HEK293 (cell line): ENCODE measurements around the gene COMMD2.

Experiments used
- CTCF ChIA-PET: fragments of 350-600 bp; formaldehyde crosslinking; extraction: SDS; loops from one replicate; lab custom pipeline; 2021; ENCODE audit warnings: antibody characterized with exemption; lab: Yijun Ruan, JAX
- POLR2A ChIA-PET: fragments of 300-600 bp; formaldehyde crosslinking; extraction: SDS; loops from one replicate; lab custom pipeline; 2020; ENCODE audit warnings: antibody characterized with exemption, inconsistent platforms; lab: Yijun Ruan, JAX
- H3K27ac ChIP-seq: fragments of 200-500 bp; sonication (Bioruptor generic); 2 replicates; pipeline ENCODE4 v1.5.1; 2014; ENCODE audit warnings: low read depth, low read length, control low read depth, inconsistent platforms; ENCODE audit errors: extremely low read depth
- H3K36me3 ChIP-seq, 2 experiments: fragments of 200-500 bp in 1 of 2; sonication (Bioruptor generic) in 1 of 2; 1 replicate in 1 of 2; 2 replicates in 1 of 2; pipeline ENCODE4 v1.5.1; 2014 to 2017; ENCODE audit warnings: inconsistent platforms in 2 of 2, low read length in 2 of 2; ENCODE audit not compliant: control insufficient read depth in 2 of 2, insufficient read depth in 1 of 2
- H3K4me1 ChIP-seq: fragments of 200-500 bp; sonication (Bioruptor generic); 2 replicates; pipeline ENCODE4 v1.5.1; 2014; ENCODE audit warnings: mild to moderate bottlenecking, low read length, inconsistent platforms; ENCODE audit not compliant: control insufficient read depth, insufficient read depth
- H3K4me3 ChIP-seq: 2 replicates; pipeline ENCODE4 v1.5.1; 2011; ENCODE audit warnings: low read depth, mild to moderate bottlenecking, control low read depth, low read length, moderate library complexity
- H3K9me3 ChIP-seq: fragments of 200-500 bp; sonication (Bioruptor generic); 2 replicates; pipeline ENCODE4 v1.5.1; 2014; ENCODE audit warnings: low read depth, low read length, inconsistent platforms; ENCODE audit not compliant: control insufficient read depth, insufficient read depth
- ATF2 ChIP-seq: fragments of 450-650 bp; formaldehyde crosslinking; IDR thresholded peaks from 2 replicates; pipeline ENCODE4 v1.5.1; 2016; ENCODE audit warnings: missing biosample characterization, missing genetic modification characterization, low read depth
- BCL11A ChIP-seq: fragments of 450-650 bp; formaldehyde crosslinking; IDR thresholded peaks from 2 replicates; pipeline ENCODE4 v1.5.1; 2016; ENCODE audit warnings: low read depth, missing biosample characterization, missing genetic modification characterization
- EGR2 ChIP-seq: fragments of 450-650 bp; formaldehyde crosslinking; IDR thresholded peaks from 2 replicates; pipeline ENCODE4 v1.5.1; 2016; ENCODE audit warnings: low read depth, missing biosample characterization, missing genetic modification characterization
- HOXD13 ChIP-seq: sonication (generic); formaldehyde crosslinking; IDR thresholded peaks from 2 replicates; pipeline ENCODE4 v1.8.0; 2022; ENCODE audit warnings: missing genetic modification reagents, borderline replicate concordance
- MEIS1 ChIP-seq: sonication (generic); formaldehyde crosslinking; IDR thresholded peaks from 2 replicates; pipeline ENCODE4 v1.8.1; 2022; ENCODE audit warnings: missing genetic modification reagents, mild to moderate bottlenecking, borderline replicate concordance
- PATZ1 ChIP-seq: fragments of 450-650 bp; formaldehyde crosslinking; IDR thresholded peaks from 2 replicates; pipeline ENCODE4 v1.5.1; 2016; ENCODE audit warnings: missing biosample characterization, missing genetic modification characterization
- SP2 ChIP-seq: fragments of 450-650 bp; formaldehyde crosslinking; IDR thresholded peaks from 2 replicates; pipeline ENCODE4 v1.5.1; 2016; ENCODE audit warnings: missing biosample characterization, missing genetic modification characterization
- ZNF221 ChIP-seq: fragments of 450-650 bp; formaldehyde crosslinking; IDR thresholded peaks from 2 replicates; pipeline ENCODE4 v1.5.1; 2017; ENCODE audit warnings: missing biosample characterization, missing genetic modification characterization, borderline replicate concordance
- ZNF239 ChIP-seq: fragments of 450-650 bp; formaldehyde crosslinking; IDR thresholded peaks from 2 replicates; pipeline ENCODE4 v1.5.1; 2016; ENCODE audit warnings: missing biosample characterization, missing genetic modification characterization
- ZNF24 ChIP-seq: fragments of 450-650 bp; formaldehyde crosslinking; IDR thresholded peaks from 2 replicates; pipeline ENCODE4 v1.5.1; 2016; ENCODE audit warnings: missing biosample characterization, missing genetic modification characterization
- ZNF274 ChIP-seq, 2 experiments: fragments of 200-500 bp in 1 of 2; fragments of 450-650 bp in 1 of 2; sonication (Bioruptor generic) in 1 of 2; formaldehyde crosslinking in 1 of 2; IDR thresholded peaks; 2 replicates each; pipeline versions ENCODE4 v1.5.1 to v1.6.1; 2014 to 2016; ENCODE audit warnings: borderline replicate concordance in 1 of 2, inconsistent platforms in 1 of 2, low read length in 1 of 2, missing biosample characterization in 1 of 2, missing genetic modification characterization in 1 of 2
- ZNF311 ChIP-seq: fragments of 450-650 bp; formaldehyde crosslinking; IDR thresholded peaks from 2 replicates; pipeline ENCODE4 v1.5.1; 2017; ENCODE audit warnings: missing biosample characterization, missing genetic modification characterization, borderline replicate concordance
- ZNF354C ChIP-seq: fragments of 450-650 bp; formaldehyde crosslinking; IDR thresholded peaks from 2 replicates; pipeline ENCODE4 v1.5.1; 2016; ENCODE audit warnings: missing biosample characterization, missing genetic modification characterization, low read depth, borderline replicate concordance
- ZNF366 ChIP-seq: fragments of 450-650 bp; formaldehyde crosslinking; conservative IDR thresholded peaks from 2 replicates; pipeline ENCODE4 v1.5.1; 2016; ENCODE audit warnings: missing biosample characterization, missing genetic modification characterization
- ZNF449 ChIP-seq: fragments of 450-650 bp; formaldehyde crosslinking; IDR thresholded peaks from 2 replicates; pipeline ENCODE4 v1.5.1; 2017; ENCODE audit warnings: missing biosample characterization, mild to moderate bottlenecking, missing genetic modification characterization, moderate library complexity
- ZNF585B ChIP-seq: fragments of 450-650 bp; formaldehyde crosslinking; IDR thresholded peaks from 2 replicates; pipeline ENCODE4 v1.5.1; 2016; ENCODE audit warnings: missing biosample characterization, missing genetic modification characterization
- ZNF658 ChIP-seq: fragments of 450-650 bp; formaldehyde crosslinking; IDR thresholded peaks from 2 replicates; pipeline ENCODE4; 2016; ENCODE audit warnings: missing biosample characterization, missing genetic modification characterization
- ZNF664 ChIP-seq: fragments of 450-650 bp; formaldehyde crosslinking; IDR thresholded peaks from 2 replicates; pipeline ENCODE4 v1.5.1; 2016; ENCODE audit warnings: missing biosample characterization, missing genetic modification characterization
- ZNF707 ChIP-seq: fragments of 450-650 bp; formaldehyde crosslinking; IDR thresholded peaks from 2 replicates; pipeline ENCODE4 v1.5.1; 2016; ENCODE audit warnings: missing biosample characterization, missing genetic modification characterization
- ZNF76 ChIP-seq: fragments of 450-650 bp; formaldehyde crosslinking; IDR thresholded peaks from 2 replicates; pipeline ENCODE4; 2016; ENCODE audit warnings: low read depth, missing biosample characterization, missing genetic modification characterization, borderline replicate concordance

Gene COMMD2

GRCh38 chr3:149752788-149753136 lies 473 bp upstream of the COMMD2 start:
- ChIA-PET CTCF (interaction anchor here (0.6 to 3.0 kb wide), 14 partner anchors 9 to 240 kb away, joined by 3 to 20 read pairs (median 4); partner anchors contain the start of gene RNF13), POLR2A (interaction anchor here (1.0 to 1.4 kb wide), 2 partner anchors 56 to 94 kb away, joined by 3 read pairs; no protein-coding TSS in a partner anchor)
- Histone ChIP-seq H3K36me3 (peaks cover 0 to 34% of the 10 kb centered on the region in 2 experiments; a peak in 1 of 3 replicates), H3K9me3 (no peaks in the 10 kb centered on the region), H3K4me1 (no peaks in the 10 kb centered on the region), H3K27ac (no peak overlapping the region), H3K4me3 (peak overlapping the region; percentile 100)
- TF ChIP-seq ZNF449 (tag by site-specific recombination) = 0 out of 2 replicates have a peak, but pooled peaks have one; percentile 2
- TF ChIP-seq BCL11A (tag by site-specific recombination) = no peak
- TF ChIP-seq ZNF664 (tag by site-specific recombination) = peak; percentile 66; the same call in 1 of the 2 replicates

GRCh38 chr3:149751551-149751950 lies 738 bp downstream of the COMMD2 start:
- Histone ChIP-seq H3K27ac (no peak overlapping the region), H3K4me3 (peak overlapping the region; percentile 100), H3K9me3 (no peaks in the 10 kb centered on the region), H3K4me1 (no peaks in the 10 kb centered on the region), H3K36me3 (peaks cover 1 to 44% of the 10 kb centered on the region in 2 experiments; a peak in 2 of 3 replicates)
- ChIA-PET POLR2A (interaction anchor here (0.7 kb wide), 1 partner anchor 785 kb away, joined by 4 read pairs; no protein-coding TSS in a partner anchor), CTCF (interaction anchor here (0.6 to 3.0 kb wide), 8 partner anchors 12 to 469 kb away, joined by 3 to 20 read pairs (median 4); no protein-coding TSS in a partner anchor)
- TF ChIP-seq ZNF707 (tag by site-specific recombination) (no peak), ZNF239 (no peak), ZNF354C (no peak), ZNF311 (tag by site-specific recombination) (no peak), EGR2 (tag by site-specific recombination) (no peak), ZNF585B (tag by site-specific recombination) (no peak), ZNF274 (IDR thresholded peaks at IDR 0.05; ENCODE audit: low read length) (no peak), ZNF274 (tag by site-specific recombination; IDR thresholded peaks at IDR 0.05; ENCODE audit: borderline replicate concordance) (no peak), ATF2 (tag by site-specific recombination) (no peak), ZNF366 (tag by site-specific recombination) (no peak), ZNF76 (tag by site-specific recombination) (no peak), ZNF658 (tag by site-specific recombination) (no peak), ZNF221 (tag by site-specific recombination) (no peak), PATZ1 (tag by site-specific recombination) (no peak), SP2 (no peak), ZNF24 (no peak), HOXD13 (no peak), MEIS1 (CRISPR knock-in tag) (no peak)
